Mesenteric fat pad (tissue), 1 donor: ENCODE measurements around the gene DMD. TPM values are rescaled to one million over a fixed set of nuclear protein-coding genes. Genes with fewer than 3 reads are reported as not detected.
"Not testable (repeated sequence)": the region's sequence is repeated elsewhere in the genome, so short reads cannot be mapped to it uniquely, and the experiment has no call there.

ENCODE experiments used
- DNase-seq: peaks from one replicate; pipeline ENCODE4 v3.0.0-alpha.2; 2020; ENCODE audit warnings: low spot score
- total RNA-seq: library from RNA; stranded (reverse); fragmentation: NEBNext Ultra II Directional; extraction: Animal tissue kit (Norgen Biotek cat#: 25700); gene quantifications from one replicate; pipeline ENCODE4 v1.2.1, GENCODE V29; 2021
- donor health status: DM: yes; HTN: yes; CAD: no.

Gene DMD
- total RNA-seq, 1 donor from 2014 or later = 45.5 TPM

DNA sequence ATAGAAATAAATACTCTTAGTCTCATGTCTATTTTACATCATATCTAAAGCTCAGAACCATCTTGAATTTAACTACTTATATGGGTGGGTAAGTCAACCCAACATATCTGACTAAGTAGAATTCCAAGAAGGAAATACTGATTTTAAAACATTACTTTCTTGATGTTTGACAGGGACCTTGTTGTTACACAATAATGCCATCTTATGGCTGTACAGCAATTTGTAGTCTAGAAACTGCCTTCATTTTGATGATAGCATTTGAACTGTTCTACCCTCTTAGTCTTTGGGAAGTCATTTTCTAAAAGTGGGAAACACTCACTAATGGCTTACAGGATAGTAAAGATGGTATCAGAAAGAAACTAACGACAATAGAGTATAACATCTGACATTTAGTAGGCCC is 929.5 kb downstream of the DMD start:
- DNase-seq = no peak

DNA sequence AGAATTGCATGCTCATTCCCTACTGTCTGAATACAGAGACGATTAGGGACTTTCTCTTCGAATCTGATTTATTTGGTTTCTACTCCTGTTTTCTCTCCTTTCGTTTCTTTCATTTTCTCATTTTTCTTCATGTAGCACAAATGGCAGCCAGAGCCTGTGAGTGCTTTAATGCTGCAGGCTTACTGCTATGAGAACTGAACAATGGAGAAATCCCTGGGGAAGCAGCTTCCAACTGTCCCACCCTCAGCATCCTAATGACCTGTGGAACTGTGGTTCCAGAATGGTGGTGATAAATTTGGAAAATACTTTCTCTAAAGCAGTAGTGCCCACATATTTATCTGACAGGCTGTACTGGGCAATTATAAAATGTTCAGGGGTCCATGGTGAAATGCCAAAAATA is 930.4 kb downstream of the DMD start:
- DNase-seq = no peak

DNA sequence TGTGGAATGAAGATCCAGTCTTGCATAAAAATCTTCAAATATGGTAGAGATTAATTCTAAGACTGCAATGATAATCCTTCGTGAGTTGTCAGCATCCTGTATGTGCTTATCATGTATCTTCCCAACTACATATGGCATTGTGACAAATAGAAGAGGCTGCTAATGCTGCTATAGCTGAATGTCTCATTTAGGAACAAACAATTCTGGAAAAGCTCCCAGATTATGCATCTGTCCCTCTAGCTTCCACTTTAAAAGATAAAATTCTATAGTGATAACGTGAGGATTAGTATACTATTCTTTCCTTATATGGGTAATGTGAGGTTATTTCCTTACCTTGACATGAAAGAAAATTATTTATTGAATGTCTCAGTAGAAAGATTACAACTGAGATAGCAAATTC is 930.9 kb downstream of the DMD start:
- DNase-seq = no peak

DNA sequence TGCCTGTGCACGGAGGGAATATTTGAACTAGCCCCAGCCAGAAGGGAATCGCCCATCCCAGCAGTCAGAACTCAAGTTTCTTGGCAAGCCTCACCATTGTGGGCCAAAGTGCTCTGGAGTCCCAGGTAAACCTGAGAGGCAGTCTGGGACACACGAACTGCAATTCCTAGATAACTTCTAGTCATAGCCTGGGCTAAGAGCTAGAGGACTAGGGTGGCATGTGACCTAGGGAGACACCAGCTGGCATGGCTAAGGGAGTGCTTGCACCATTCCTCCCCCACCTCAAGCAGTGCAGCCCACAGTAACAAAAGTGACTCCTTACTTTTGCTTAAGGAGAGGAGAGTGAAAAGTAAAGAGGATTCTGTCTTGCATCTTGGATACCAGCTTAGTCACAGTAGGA is 935.2 kb downstream of the DMD start:
- no peak for DNase-seq

DNA sequence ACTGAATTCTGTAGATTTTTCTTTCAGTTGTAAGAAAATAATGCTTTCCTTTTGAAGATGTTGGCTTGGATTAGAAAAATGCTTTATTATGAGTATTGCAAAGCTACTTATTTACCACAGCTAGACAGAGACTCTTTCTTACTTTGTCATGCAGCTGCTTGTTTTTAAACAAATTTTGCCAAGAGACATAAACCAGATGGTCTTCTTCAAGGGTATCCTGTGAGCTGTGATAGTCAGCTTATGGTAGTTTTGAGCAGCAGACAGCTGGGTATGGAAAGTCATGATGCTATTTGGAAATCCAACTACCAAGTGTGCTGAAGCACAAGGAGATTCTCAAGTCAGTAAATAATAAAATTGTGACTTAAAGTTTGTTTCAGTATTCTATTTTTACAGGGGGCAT is 941.5 kb downstream of the DMD start:
- DNase-seq = no peak

DNA sequence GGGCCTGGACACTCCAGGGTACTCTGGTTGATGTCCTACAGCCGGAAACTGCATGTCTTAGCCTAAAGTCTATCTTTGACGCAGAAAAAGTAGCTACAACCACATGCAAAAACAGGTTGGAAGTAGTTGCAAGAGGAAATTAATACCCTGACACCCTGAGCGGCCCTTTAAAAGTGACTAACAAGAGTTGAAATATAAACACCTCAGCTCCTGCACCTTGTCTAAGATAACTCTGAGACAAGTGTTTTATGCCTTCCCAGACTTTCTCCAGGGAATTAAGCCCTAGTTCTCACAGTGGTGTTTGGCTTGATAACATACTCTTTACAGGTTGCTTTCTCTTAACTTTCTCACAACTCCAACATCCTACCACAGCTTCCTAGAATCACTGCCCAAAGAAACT is 943.1 kb downstream of the DMD start:
- DNase-seq = no peak

DNA sequence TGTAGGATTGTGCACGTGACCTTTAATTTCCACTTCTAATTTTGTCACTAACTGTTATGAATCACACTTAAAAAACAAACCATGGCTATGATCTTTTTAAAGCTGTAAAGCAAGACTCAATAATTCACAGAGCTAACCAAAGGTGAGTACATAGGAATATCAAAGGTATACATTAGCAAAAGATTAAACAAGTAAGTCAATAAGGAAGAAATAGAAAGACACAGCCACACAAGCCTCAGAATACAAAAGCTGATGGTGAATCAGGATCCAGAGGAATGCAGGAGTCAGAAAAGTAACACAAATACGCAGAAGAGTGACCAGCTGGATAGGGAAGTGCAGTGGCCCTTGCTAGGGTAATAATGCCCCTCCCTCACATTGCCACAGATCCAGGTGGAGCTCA is 943.6 kb downstream of the DMD start:
- no peak for DNase-seq

DNA sequence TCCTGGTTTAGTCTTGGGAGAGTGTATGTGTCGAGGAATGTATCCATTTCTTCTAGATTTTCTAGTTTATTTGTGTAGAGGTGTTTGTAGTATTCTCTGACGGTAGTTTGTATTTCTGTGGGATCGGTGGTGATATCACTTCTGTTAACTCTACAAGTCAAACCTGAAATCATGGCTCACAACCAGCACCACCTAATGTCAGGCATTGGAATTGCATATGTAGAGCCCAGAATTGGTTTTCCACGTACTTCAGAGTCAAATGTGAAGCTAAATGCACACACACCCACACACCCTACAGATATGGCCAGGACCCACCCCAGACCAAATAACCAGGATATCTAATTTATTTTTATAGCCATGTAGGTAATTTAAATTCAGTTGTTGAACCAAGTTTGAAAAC is 964.7 kb downstream of the DMD start:
- DNase-seq = not testable (repeated sequence)

DNA sequence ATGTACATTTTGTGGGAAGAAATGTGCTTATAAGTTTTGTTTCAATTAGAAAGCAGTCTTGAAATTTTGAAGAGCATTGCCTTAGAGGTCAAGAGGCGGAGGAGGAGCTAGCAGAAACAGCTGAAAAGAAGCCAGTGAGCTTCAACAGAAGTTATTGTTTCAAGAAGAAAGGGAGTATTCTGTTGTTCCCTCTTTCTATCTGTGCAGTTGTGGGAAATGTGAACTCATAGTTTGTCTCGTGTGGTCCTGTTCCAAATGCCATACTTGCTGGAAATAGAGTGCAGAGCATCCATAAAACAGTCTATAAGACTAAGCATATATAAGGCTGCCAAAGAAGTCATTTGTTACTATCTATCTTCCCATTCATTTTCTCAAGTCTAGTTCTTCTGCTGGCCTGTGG is 1015.7 kb downstream of the DMD start:
- DNase-seq = no peak

DNA sequence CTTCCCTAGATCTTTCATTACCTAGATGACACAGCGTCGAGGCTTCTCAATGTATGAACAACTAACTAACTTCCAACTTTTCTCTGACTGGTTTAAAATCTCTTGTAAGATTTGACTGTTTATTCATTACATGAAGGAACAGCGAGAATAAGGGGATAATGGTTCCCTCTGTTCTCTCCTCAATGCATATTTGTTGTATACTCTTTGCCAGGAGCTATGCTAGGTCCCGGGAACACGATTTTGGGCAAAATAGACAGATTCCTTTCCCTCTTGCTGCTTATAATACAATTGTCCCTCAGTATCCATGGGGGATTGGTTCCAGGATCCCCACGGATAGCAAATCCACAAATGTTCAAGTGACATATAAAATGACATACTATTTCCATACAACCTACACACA is 1020.0 kb downstream of the DMD start:
- DNase-seq = no peak

DNA sequence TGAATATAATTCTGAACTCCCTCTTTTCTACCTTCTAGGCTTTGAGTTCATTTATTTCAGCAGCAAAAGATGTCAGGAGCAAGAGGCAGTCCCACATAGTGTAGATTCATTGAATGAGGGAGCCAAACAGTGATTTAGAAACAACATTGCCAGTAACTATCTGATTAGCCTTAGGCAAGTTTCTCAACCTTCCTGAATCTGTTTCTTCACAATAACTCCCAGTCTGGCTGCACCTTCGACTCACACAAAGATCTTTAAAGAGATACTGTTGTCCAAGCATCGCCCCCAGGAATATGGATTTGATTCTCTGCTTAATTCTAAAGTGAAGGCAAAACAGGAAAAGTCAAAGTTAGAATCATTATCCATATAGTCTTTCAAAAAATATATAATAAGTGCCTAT is 1026.2 kb downstream of the DMD start:
- DNase-seq = no peak

DNA sequence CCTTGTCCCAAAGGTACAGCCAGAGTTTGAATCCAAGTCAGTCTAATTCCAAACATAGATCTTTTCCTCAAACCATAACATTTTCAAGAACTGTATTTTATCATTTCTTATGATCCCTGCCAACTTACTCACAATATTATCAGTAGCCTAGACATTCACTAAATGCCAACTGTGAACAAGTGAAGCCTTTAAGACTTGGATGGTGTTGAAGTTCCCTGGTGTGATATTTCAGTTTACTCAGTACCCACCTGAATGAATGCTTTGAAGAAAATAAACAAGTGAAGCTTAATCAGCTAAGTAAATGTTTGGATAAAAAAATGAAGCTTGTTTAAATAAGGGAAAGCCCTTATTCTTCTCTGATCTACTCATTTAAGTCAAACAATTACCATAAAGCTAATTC is 1028.3 kb downstream of the DMD start:
- DNase-seq = no peak

DNA sequence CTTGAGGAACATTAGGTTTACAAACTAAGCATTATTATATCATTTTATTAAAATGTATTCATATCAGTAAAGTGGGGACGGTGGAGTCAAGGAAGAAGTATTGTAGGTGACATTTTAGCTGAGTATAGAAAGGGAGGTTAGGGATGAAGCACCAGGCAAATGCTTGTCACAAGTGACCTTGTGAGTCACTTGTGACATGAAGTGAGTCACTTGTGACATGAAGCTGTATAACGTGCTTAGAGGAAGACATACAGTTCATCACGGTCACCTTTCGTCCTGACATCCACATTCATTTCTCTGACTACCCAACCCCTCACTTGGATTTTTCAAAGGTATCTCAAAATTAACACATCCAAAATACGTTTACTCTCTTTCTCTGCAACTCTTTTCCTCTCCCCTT is 1034.8 kb downstream of the DMD start:
- DNase-seq = no peak

DNA sequence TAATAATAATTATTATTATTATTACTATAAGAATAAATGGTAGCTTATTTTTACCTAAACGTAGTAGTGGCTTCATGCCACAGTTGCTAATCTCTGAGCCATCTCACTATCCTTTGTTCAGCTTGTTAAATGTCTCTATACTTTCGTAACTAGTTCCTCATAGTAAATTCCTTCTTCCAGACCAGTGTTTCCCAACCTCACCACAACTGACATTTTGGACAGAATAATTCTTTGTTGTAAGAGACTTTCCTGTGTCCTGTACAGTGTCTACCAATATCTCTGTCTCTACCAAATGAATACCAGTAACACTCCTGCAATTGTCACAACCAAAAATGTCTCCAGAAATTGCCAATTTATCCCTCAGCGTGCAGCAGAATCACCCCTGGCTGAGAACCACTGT is 1040.9 kb downstream of the DMD start:
- DNase-seq = no peak

DNA sequence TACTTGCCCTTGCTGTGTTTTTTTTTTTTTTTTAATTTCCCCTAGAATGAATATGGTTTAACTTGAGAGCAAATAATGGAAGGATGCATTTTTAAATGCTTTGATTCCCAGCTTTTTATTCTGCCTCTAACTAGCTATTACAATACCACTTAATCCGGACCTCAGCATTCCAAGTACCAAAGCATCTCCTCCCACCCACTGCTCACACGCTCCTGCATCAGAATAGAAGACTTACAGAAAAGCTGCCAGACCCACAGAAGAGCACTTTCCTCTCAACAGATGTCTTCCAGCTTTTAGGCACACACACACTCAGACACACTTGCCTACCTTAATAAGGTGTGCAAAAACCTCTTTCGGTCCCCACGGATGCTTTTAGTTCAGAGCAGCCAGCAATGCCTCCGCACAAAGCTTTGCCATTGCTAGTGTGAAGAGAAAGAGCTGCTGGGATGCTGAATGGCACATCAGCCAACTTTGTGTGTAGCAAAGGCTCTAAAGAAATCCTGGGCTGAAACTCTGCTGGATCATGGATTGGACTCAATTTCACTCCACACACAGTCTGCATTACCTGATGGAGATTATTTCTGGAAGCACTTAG is 1056.2 kb downstream of the DMD start:
- DNase-seq = no peak

DNA sequence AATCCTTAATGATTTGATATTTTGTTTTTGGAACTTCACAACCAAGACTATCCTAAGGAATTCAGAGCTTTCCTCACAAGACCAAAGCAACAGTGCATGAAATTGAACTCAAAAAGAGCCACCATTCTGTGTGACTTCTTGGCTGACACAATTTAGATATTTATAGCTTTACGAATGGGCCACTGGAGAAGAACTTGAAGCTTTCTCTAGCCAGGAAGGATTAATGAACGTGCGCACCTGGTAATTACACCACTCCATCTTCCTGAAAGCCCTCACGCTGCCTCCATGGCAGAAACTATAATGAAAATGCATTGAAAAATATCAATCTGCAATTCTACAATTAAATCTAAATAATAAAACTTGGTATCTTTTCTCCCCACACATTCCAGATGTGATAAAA is 1057.8 kb downstream of the DMD start:
- no peak for DNase-seq

DNA sequence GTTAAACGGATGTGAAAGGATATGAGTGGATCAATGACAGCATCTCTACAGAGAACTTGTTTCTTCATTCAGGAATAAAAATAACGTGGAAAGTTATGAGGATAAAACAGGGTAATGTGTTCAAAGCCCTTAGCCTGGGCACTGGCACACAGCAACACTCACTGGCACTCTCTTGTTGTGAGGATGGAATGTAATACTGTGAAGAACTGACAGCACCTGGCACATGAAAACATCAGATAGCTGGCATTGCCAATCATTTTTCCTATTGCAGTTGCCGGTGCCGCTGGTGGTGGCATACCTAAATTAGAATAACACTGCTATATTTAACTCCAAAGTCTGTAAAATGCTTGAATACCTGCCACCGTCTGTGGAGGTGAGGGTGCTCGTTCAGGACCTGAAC is 1061.2 kb downstream of the DMD start:
- no peak for DNase-seq

DNA sequence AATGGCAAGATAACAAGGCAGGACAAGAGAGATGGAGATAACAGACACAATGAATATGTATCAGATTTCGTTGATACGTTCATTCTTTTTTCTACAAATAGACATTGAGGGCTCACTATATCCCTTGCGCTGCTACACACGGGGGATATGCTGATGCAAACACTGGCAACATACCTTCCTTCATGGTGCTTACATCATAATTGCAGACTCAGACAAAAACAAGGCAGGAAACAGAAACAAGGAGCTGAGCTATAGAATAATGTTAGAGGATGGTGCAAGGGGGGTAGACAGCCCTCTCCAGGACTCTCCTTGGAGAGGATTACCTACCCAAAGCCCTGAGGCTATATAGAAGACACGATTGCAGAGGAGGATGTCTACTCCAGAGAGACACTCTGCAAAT is 1069.5 kb downstream of the DMD start:
- DNase-seq = no peak

DNA sequence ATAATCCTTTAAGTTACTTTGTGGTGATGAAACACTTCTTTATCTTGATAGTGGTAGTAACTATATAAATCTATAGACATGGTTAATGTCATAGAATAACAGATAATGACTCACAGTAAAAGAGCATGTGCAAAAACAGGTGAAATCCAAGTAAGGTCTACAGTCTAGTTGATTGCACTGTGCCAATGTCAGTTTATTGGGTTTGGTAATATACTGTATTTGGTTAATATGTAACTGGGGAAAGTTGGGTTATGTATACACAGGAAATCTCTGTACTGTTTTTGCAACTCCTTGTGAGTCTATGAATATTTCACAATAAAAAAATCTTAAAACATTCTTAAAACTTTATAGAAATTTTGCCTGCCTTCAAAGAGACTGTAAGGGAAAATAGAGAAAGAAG is 1071.9 kb downstream of the DMD start:
- no peak for DNase-seq

DNA sequence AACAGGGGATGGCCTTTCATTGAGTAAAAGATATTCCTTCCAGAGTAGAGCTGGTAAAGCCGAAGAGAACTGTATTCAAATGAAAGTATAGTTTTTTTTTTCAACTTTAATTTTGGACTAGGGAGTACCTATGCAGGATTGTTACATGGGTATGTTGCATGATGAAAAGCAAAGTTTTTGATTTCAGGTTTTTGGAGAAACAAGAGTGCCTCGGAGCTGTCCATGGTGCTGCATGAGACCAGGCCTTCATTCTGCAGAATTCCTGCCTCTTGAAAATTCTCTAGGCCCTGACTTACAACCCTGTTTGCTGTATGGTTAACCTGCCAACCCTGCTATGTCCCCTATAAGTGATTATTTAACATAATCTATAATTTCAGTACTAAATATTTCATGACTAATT is 1073.8 kb downstream of the DMD start:
- no peak for DNase-seq

DNA sequence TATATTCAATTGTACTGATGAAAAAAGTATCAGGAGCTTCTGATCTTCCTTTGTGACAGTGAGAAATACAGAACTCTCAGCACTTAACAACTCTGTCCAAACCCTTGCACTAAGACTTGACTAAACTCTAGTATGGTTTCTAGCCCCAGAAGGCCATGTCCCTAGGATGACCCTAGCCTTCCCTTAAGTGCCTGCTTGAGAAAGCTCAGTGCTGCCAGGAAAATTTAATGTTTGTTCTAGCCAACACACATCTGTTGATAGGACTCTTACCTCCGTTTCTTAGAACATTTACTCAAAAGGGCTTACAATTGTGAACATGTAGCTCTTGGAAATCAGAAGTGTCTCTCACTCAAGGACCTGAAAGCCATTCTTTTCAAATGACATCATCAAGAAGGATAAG is 1084.4 kb downstream of the DMD start:
- no peak for DNase-seq

DNA sequence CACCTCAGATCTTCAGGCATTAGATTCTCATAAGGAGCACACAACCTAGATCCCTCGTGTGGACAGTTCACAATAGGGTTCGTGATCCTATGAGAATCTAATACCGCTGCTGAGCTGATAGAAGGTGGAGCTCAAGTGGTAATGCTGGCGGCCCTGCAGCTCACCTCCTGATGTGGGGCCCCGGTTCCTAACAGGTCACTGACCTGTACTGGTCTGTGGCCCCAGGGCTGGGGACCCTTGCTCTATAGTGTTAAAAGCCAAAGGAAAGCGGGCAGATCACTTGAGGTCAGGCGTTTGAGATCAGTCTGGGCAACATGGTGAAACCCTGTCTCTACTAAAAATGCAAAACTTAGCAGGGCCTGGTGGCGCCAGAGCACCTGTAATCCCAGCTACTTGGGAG is 1092.5 kb downstream of the DMD start:
- DNase-seq = no peak

DNA sequence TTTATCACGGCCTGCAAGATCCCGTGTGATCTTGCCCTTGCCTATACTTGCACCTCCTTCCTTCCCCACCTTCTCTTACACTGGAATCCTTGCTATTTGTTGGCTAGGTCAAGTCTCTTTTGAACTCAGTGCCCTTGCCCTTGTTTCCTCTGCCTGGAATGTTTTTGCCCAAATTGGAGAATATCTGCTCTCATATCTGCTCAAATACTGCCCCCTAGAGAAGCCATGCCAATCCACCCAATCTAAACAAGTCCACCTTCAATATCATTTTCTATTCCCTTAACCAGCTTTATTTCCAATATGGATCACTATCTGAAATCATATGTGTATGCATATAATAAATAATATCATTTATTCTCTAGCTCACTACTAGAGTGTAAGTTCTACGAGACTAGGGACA is 1095.3 kb downstream of the DMD start:
- no peak for DNase-seq

DNA sequence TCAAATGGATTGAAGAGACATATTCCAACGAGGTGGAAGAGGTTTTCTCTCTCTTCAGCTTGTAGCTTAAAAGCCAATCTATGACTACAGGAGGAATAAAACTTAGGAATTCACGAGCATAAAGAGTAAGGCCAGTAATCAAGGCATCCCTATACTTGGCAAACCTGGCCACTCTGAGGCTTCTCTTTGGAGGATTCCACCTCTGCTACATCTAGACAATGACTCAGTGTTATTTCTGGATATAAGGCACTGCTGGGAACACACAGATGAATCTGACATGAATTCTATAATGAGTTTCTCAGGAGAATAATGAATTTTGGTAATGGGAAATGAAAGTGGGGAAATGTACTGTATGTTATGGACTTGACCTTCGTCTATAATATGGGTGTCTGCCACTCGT is 1123.7 kb downstream of the DMD start:
- no peak for DNase-seq
